Measurements from ENCODE around the gene SEL1L. TPM values are rescaled to one million over a fixed set of nuclear protein-coding genes. Genes with fewer than 3 reads are reported as not detected.
"Not testable (repeated sequence)": the region's sequence is repeated elsewhere in the genome, so short reads cannot be mapped to it uniquely, and the experiment has no call there.

The SEL1L gene
- total RNA-seq, 4 donors from 2014 or later, result 30.4 to 41.9 (median 34.0) TPM

- intact Hi-C loops (cut with DNase I; ENCODE audit: low total_unique reads), result no loop called here
- DNase-seq (ENCODE audit: low spot score in 2 of 2), result no peak
- WGBS, 2 donors, result 77 to 85% methylated on average over 7 of the region's 7 CpGs
- TF ChIP-seq CTCF (IDR thresholded peaks at IDR 0.05), result no peak
- TF ChIP-seq POLR2A (IDR thresholded peaks at IDR 0.05), result no peak
- H3K4me3 ChIP-seq (ENCODE audit: low read depth, poor library complexity, severe bottlenecking), result no peak overlapping the region
Measured at GRCh38 chr14:81517798-81518398, 15.8 kb downstream of the SEL1L start.

GRCh38 chr14:81516986-81517797 is 16.5 kb downstream of the SEL1L start:
- 64 to 70% methylated on average over 2 of the region's 2 CpGs for WGBS, 2 donors
- intact Hi-C loops (cut with DNase I; ENCODE audit: low total_unique reads), result no loop called here
- no peak for DNase-seq (ENCODE audit: low spot score in 2 of 2)

GRCh38 chr14:81515927-81516326 is 17.7 kb downstream of the SEL1L start:
- H3K4me3 ChIP-seq (ENCODE audit: low read depth, poor library complexity, severe bottlenecking); DNase-seq (ENCODE audit: low spot score in 2 of 2); intact Hi-C loops (cut with DNase I; ENCODE audit: low total_unique reads): not testable (repeated sequence)
- WGBS, 2 donors, result 86 to 91% methylated on average over 8 of the region's 8 CpGs

More at GRCh38 chr14:81516986-81517797, 16.5 kb downstream of the SEL1L start:
- TF ChIP-seq CTCF (IDR thresholded peaks at IDR 0.05) (no peak), POLR2A (IDR thresholded peaks at IDR 0.05) (no peak)
- no peak overlapping the region for H3K4me3 ChIP-seq (ENCODE audit: low read depth, poor library complexity, severe bottlenecking)

GRCh38 chr14:81512826-81513225 is 20.8 kb downstream of the SEL1L start:
- DNase-seq (ENCODE audit: low spot score in 2 of 2); intact Hi-C loops (cut with DNase I; ENCODE audit: low total_unique reads); H3K4me3 ChIP-seq (ENCODE audit: low read depth, poor library complexity, severe bottlenecking): not testable (repeated sequence)
- WGBS, 2 donors, result 93 to 97% methylated on average over 6 of the region's 6 CpGs

- 81 to 83% methylated on average over 6 of the region's 6 CpGs for WGBS, 2 donors
- intact Hi-C loops (cut with DNase I; ENCODE audit: low total_unique reads), result no loop called here
Measured at GRCh38 chr14:81511111-81511904, 22.3 kb downstream of the SEL1L start.

More at GRCh38 chr14:81511111-81511904, 22.3 kb downstream of the SEL1L start:
- no peak for DNase-seq (ENCODE audit: low spot score in 2 of 2)
- H3K4me3 ChIP-seq (ENCODE audit: low read depth, poor library complexity, severe bottlenecking), result no peak overlapping the region
- TF ChIP-seq POLR2A (IDR thresholded peaks at IDR 0.05) (no peak), CTCF (IDR thresholded peaks at IDR 0.05) (no peak)

Measured in lower leg skin (tissue), 4 donors.